Tibial nerve (tissue), 3 donors: ENCODE results near the gene RAB10.
"Not testable (repeated sequence)": the region's sequence is repeated elsewhere in the genome, so short reads cannot be mapped to it uniquely, and the experiment has no call there.

Source experiments
- POLR2A ChIP-seq, 2 donors: fragments of 450-650 bp; IDR thresholded peaks; one replicate each; pipeline ENCODE4 v1.6.1; 2017; ENCODE audit warnings: antibody characterized with exemption in 2 of 2, mild to moderate bottlenecking in 2 of 2, moderate library complexity in 2 of 2
- TF ChIP-seq, protein P1 (sequence below), 5 experiments: fragments of 200-600 bp in 3 of 5; fragments of 450-650 bp in 2 of 5; sonication (generic) in 3 of 5; IDR thresholded peaks; one replicate each; pipeline ENCODE4 v1.5.1; 2016 to 2019; ENCODE audit warnings: antibody characterized with exemption in 5 of 5, mild to moderate bottlenecking in 3 of 5, moderate library complexity in 2 of 5

DNA sequence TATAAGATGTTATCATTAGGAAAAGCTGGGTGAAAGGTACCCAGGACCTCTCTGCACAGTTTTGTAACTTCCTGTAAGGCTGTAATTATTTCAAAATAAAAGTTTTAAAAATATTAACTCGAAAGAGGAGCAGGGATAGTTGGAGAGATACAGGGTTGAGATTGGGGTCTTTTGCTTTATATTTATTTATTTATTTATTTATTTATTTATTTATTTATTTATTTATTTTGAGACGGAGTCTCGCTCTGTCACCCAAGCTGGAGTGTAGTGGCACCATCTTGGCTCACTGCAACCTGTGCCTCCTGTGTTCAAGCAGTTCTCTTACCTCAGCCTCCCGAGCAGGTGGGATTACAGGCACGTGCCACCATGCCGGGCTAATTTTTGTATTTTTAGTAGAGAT is 74.8 kb downstream of the RAB10 start:
- TF ChIP-seq, protein P1, sequence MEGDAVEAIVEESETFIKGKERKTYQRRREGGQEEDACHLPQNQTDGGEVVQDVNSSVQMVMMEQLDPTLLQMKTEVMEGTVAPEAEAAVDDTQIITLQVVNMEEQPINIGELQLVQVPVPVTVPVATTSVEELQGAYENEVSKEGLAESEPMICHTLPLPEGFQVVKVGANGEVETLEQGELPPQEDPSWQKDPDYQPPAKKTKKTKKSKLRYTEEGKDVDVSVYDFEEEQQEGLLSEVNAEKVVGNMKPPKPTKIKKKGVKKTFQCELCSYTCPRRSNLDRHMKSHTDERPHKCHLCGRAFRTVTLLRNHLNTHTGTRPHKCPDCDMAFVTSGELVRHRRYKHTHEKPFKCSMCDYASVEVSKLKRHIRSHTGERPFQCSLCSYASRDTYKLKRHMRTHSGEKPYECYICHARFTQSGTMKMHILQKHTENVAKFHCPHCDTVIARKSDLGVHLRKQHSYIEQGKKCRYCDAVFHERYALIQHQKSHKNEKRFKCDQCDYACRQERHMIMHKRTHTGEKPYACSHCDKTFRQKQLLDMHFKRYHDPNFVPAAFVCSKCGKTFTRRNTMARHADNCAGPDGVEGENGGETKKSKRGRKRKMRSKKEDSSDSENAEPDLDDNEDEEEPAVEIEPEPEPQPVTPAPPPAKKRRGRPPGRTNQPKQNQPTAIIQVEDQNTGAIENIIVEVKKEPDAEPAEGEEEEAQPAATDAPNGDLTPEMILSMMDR (IDR thresholded peaks at IDR 0.05): not testable (repeated sequence)
- not testable (repeated sequence) for TF ChIP-seq POLR2A (IDR thresholded peaks at IDR 0.05)
